Measurements from ENCODE around the gene LRP4. TPM values are rescaled to one million over a fixed set of nuclear protein-coding genes. Genes with fewer than 3 reads are reported as not detected.
A peak's percentile ranks its signal among the peaks of the same experiment; 100 is the strongest.

LRP4 gene
- total RNA-seq, 4 donors from 2014 or later = 2.3 to 7.4 (median 3.5) TPM

DNA sequence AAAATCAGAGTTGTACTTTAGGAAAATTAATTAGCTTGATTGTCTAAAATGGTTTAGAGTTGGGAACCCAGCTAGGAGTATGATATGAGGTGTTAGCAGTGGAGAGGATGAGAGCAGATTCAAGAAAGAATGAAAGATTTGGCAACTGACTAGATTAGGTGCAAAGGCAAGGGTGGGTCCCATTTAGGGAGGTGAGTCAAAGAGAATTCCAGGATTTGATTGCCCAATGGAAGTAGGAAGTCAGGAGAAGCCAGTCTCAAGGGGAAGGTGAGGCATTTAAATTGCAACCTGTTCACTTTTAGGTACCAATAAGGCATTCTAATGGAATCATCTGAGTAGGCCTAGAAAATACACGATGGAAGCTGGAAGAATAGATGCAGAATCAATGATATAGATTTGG, 68.7 kb downstream of the LRP4 start:
- WGBS = 88% methylated on average over 1 of the region's 1 CpG
- TF ChIP-seq POLR2A (IDR thresholded peaks at IDR 0.05; ENCODE audit: low read depth) (no peak), POLR2AphosphoS5 (IDR thresholded peaks at IDR 0.05) (no peak), EP300 (IDR thresholded peaks at IDR 0.05) (no peak)
- TF ChIP-seq, protein P1, sequence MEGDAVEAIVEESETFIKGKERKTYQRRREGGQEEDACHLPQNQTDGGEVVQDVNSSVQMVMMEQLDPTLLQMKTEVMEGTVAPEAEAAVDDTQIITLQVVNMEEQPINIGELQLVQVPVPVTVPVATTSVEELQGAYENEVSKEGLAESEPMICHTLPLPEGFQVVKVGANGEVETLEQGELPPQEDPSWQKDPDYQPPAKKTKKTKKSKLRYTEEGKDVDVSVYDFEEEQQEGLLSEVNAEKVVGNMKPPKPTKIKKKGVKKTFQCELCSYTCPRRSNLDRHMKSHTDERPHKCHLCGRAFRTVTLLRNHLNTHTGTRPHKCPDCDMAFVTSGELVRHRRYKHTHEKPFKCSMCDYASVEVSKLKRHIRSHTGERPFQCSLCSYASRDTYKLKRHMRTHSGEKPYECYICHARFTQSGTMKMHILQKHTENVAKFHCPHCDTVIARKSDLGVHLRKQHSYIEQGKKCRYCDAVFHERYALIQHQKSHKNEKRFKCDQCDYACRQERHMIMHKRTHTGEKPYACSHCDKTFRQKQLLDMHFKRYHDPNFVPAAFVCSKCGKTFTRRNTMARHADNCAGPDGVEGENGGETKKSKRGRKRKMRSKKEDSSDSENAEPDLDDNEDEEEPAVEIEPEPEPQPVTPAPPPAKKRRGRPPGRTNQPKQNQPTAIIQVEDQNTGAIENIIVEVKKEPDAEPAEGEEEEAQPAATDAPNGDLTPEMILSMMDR (IDR thresholded peaks at IDR 0.05) = no peak
- no peaks in the 10 kb centered on the region for H3K36me3 ChIP-seq

DNA sequence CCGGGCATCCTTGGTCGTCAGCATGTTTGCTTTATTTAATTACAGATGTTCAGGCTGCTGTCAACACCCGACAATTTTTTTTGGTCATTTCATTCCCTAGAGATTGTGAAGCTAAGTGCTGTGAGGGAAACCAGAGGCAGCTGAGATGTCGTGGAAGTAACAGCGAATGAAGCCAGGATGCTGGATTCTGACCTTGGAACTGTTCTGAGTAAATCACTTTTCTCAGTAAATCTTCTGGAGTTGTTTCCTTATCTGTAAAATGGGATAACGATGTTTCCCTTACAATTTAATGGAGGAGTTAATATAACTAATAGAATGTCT, 71.9 kb downstream of the LRP4 start:
- Histone ChIP-seq H3K27me3 (no peaks in the 10 kb centered on the region), H3K4me1 (peaks cover 16 to 31% (median 23%) of the 10 kb centered on the region in 4 donors), H3K4me3 (peak overlapping the region; percentile 83 to 99 (median 92)), H3K36me3 (no peaks in the 10 kb centered on the region), H3K27ac (replicated peaks in 1 of 4) (peak overlapping the region in 3 of 4 donors; percentile 82 to 90 (median 89)), H3K9me3 (no peaks in the 10 kb centered on the region)
- WGBS = 11% methylated on average over 6 of the region's 6 CpGs
- no peak for DNase-seq (ENCODE audit: extremely low spot score)
- intact Hi-C loops (cut with DNase I) = no loop called here
- TF ChIP-seq POLR2AphosphoS5 (IDR thresholded peaks at IDR 0.05) (no peak), POLR2A (IDR thresholded peaks at IDR 0.05; ENCODE audit: low read depth) (no peak), EP300 (IDR thresholded peaks at IDR 0.05) (no peak)

More for the DNA sequence above, 68.7 kb downstream of the LRP4 start:
- H3K4me3 ChIP-seq = no peak overlapping the region
- H3K9me3 ChIP-seq = no peaks in the 10 kb centered on the region
- H3K4me1 ChIP-seq = peaks cover 11 to 18% (median 15%) of the 10 kb centered on the region in 4 donors
- H3K27me3 ChIP-seq = no peaks in the 10 kb centered on the region
- intact Hi-C loops (cut with DNase I) = no loop called here
- no peak overlapping the region for H3K27ac ChIP-seq (replicated peaks in 1 of 4)
- no peak for DNase-seq (ENCODE audit: extremely low spot score)

DNA sequence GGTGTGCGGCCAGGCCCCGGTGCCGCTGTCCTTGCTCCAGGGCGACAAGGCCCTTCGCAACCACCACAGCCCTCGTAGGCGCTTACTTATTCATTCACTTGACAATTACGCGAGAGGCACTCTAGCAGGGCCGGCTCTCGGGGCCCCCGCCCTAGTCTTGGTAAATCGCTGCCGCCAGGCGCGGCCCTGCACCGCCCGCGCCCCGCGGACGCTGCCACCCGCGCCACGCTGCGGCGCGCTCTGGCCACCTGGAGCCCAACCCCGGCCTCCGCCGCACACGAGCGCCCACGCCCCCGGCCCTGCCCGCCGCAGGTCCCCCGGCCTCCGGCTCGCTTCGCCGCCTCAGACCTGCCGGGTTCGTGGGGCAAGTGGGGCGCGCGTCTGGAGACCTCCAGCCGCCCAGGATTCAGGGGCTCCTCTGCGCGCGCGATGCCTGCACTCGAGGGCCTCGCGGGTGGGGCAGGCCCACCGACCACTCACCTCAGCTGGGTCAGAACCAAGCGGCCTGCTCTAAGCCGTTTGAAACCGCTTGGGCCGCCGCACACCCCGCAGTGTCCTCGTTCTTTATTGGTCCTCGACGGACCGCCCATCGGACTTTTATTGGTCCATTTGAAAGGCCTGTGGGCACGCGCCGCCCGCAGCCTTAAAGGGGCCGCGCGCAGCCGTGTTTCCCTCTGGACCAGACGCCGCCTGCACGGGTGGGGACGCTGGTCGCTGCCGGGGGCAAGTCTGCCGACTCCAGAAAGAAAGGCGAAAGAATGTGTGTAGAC, 72.4 kb downstream of the LRP4 start, which contains the start of gene CKAP5:
CKAP5 (minus strand) TSS at position 541 of the 770 bp plus-strand sequence. CDS start 25,049 bp downstream, outside the sequence.
- no peaks in the 10 kb centered on the region for H3K27me3 ChIP-seq
- no peaks in the 10 kb centered on the region for H3K36me3 ChIP-seq
- intact Hi-C loops (cut with DNase I) = no loop called here
- peak within 1 kb of the TSS; percentile 83 to 99 (median 92) for H3K4me3 ChIP-seq
- H3K4me1 ChIP-seq = peaks cover 16 to 31% (median 23%) of the 10 kb centered on the region in 4 donors
- WGBS = under 1% methylated on average over 34 of the region's 83 CpGs
- TF ChIP-seq EP300 (IDR thresholded peaks at IDR 0.05) = no peak
- TF ChIP-seq, protein P1 (IDR thresholded peaks at IDR 0.05) = peak in 1 of 3 experiments; percentile 26
- peak; percentile 90 for TF ChIP-seq POLR2AphosphoS5 (IDR thresholded peaks at IDR 0.05)
- peak; percentile 96 for DNase-seq (ENCODE audit: extremely low spot score)
- peak within 1 kb of the TSS; percentile 82 to 90 (median 89) for H3K27ac ChIP-seq (replicated peaks in 1 of 4)
- H3K9me3 ChIP-seq = no peaks in the 10 kb centered on the region

DNA sequence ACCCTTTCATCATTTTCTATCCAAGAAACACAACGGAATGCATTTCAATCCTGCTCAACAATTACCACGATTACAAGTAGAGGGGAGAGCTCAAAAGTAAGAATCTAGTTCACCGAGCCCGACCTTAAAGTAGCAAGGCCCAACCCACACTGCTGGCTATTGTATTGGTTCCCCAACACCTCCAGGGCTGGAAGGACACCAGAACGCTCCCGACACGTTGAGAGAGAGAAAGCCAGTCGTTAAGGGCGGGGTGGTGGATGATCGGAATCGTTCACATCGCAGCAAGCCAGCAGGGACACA, 73.0 kb downstream of the LRP4 start:
- Histone ChIP-seq H3K4me3 (peak overlapping the region; percentile 83 to 99 (median 92)), H3K27me3 (no peaks in the 10 kb centered on the region), H3K27ac (replicated peaks in 1 of 4) (peak overlapping the region; percentile 82 to 90 (median 89)), H3K36me3 (no peaks in the 10 kb centered on the region), H3K4me1 (peaks cover 16 to 31% (median 23%) of the 10 kb centered on the region in 4 donors), H3K9me3 (no peaks in the 10 kb centered on the region)
- DNase-seq (ENCODE audit: extremely low spot score) = no peak
- no peak for TF ChIP-seq POLR2A (IDR thresholded peaks at IDR 0.05; ENCODE audit: low read depth)
- TF ChIP-seq, protein P1 (IDR thresholded peaks at IDR 0.05) = no peak
- no peak for TF ChIP-seq POLR2AphosphoS5 (IDR thresholded peaks at IDR 0.05)
- no peak for TF ChIP-seq EP300 (IDR thresholded peaks at IDR 0.05)
- intact Hi-C loops (cut with DNase I) = no loop called here
- 0% methylated on average over 12 of the region's 12 CpGs for WGBS

DNA sequence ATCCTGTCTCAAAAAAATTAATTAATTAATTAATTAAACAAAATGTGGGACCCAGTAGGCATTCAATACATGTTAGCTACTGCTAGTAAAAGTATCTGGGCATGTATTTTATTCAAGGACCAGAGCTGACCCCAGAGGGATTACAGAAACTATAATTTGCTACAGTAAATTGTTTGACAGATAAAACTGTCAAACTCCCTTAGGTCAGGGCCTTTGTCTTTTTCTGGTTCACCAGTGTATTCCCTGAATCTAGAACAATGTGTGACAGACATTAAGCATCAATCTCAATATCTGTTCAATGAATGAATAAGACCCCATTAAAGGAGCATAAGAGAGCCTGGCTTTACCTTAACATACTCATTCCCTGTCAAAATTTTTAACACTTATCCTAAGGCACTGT, 78.2 kb downstream of the LRP4 start:
- TF ChIP-seq, protein P1 (IDR thresholded peaks at IDR 0.05) = no peak
- TF ChIP-seq POLR2A (IDR thresholded peaks at IDR 0.05; ENCODE audit: low read depth) (no peak), EP300 (IDR thresholded peaks at IDR 0.05) (no peak), POLR2AphosphoS5 (IDR thresholded peaks at IDR 0.05) (no peak)
- H3K27ac ChIP-seq (replicated peaks in 1 of 4) = no peak overlapping the region
- intact Hi-C loops (cut with DNase I) = no loop called here
- H3K27me3 ChIP-seq = no peaks in the 10 kb centered on the region
- H3K4me1 ChIP-seq = peaks cover 13 to 25% (median 15%) of the 10 kb centered on the region in 4 donors
- no peaks in the 10 kb centered on the region for H3K36me3 ChIP-seq
- no peaks in the 10 kb centered on the region for H3K9me3 ChIP-seq
- H3K4me3 ChIP-seq = no peak overlapping the region
- DNase-seq (ENCODE audit: extremely low spot score) = no peak
